HepG2 (cell line): ENCODE measurements around the gene GJE1. TPM values are rescaled to one million over a fixed set of nuclear protein-coding genes. Genes with fewer than 3 reads are reported as not detected.

Experiments
- KDM5B ChIP-seq: sonication (generic); formaldehyde crosslinking; IDR thresholded peaks from 2 replicates; pipeline ENCODE4 v1.4.0; 2020; ENCODE audit warnings: missing genetic modification reagents, mild to moderate bottlenecking, borderline replicate concordance
- MYNN ChIP-seq: sonication (generic); formaldehyde crosslinking; IDR thresholded peaks from 2 replicates; pipeline ENCODE4 v1.4.0; 2020; ENCODE audit warnings: mild to moderate bottlenecking, low read depth, missing genetic modification reagents
- PRMT3 ChIP-seq: sonication (generic); formaldehyde crosslinking; IDR thresholded peaks from 2 replicates; pipeline ENCODE4 v1.8.1; 2022; ENCODE audit warnings: low read depth, mild to moderate bottlenecking, moderate library complexity, missing genetic modification reagents, borderline replicate concordance
- RBM39 ChIP-seq: fragments of 200-400 bp; formaldehyde crosslinking; IDR thresholded peaks from one replicate; pipeline ENCODE4 v1.6.1; 2018; ENCODE audit warnings: antibody characterized with exemption, mild to moderate bottlenecking, low read depth, low read length; ENCODE audit not compliant: poor library complexity, severe bottlenecking
- SMAD3 ChIP-seq: sonication (generic); formaldehyde crosslinking; IDR thresholded peaks from 2 replicates; pipeline ENCODE4 v1.4.0; 2020; ENCODE audit warnings: missing genetic modification reagents
- ZIK1 ChIP-seq: sonication (generic); formaldehyde crosslinking; IDR thresholded peaks from 2 replicates; pipeline ENCODE4 v1.5.0; 2020; ENCODE audit warnings: mild to moderate bottlenecking, low read depth, missing genetic modification reagents, borderline replicate concordance
- ZNF354B ChIP-seq: sonication (generic); formaldehyde crosslinking; IDR thresholded peaks from 2 replicates; pipeline ENCODE4 v1.8.0; 2022; ENCODE audit warnings: mild to moderate bottlenecking, missing genetic modification reagents
- ZNF383 ChIP-seq: sonication (generic); formaldehyde crosslinking; IDR thresholded peaks from 2 replicates; pipeline ENCODE4 v1.4.0; 2020; ENCODE audit warnings: missing genetic modification reagents, mild to moderate bottlenecking, borderline replicate concordance
- ZNF83 ChIP-seq: sonication (generic); formaldehyde crosslinking; IDR thresholded peaks from 2 replicates; pipeline ENCODE4 v1.4.0; 2020; ENCODE audit warnings: missing genetic modification reagents, mild to moderate bottlenecking, borderline replicate concordance
- polyA plus RNA-seq, 8 experiments: library from polyadenylated mRNA; depleted of rRNA in 3 of 8; stranded (reverse) in 7 of 8; unstranded in 1 of 8; fragments of >200 nt; fragmentation: Illumina TruSeq in 4 of 8; extraction: Trizol in 4 of 8; gene quantifications; 2 replicates each; pipeline versions ENCODE4 v1.2.1 to v1.2.3, GENCODE V29; 2011 to 2016; ENCODE audit warnings: low read depth in 4 of 8, missing spikeins in 1 of 8, mixed read lengths in 1 of 8; ENCODE audit not compliant: insufficient read depth in 1 of 8
- total RNA-seq, 5 experiments: library from RNA; depleted of rRNA; stranded (reverse); fragments of >200 nt; fragmentation: Illumina TruSeq; extraction: Trizol; gene quantifications; 2 replicates each; pipeline ENCODE4 v1.2.3, GENCODE V29; 2016; ENCODE audit warnings: low read depth in 1 of 5
- TF ChIP-seq, protein P1 (sequence below): sonication (generic); formaldehyde crosslinking; IDR thresholded peaks from 2 replicates; pipeline ENCODE4 v1.4.0; 2020; ENCODE audit warnings: missing genetic modification reagents
- TF ChIP-seq, protein P2 (sequence below): sonication (generic); formaldehyde crosslinking; IDR thresholded peaks from 2 replicates; pipeline ENCODE4 v1.9.0; 2021; ENCODE audit warnings: missing genetic modification reagents, mild to moderate bottlenecking, borderline replicate concordance
- TF ChIP-seq, protein P3 (sequence below), 2 experiments: fragments of 450-650 bp in 1 of 2; sonication (generic) in 1 of 2; formaldehyde crosslinking in 1 of 2; IDR thresholded peaks; 2 replicates each; pipeline versions ENCODE4 v1.6.1 to v1.8.0; 2016 to 2022; ENCODE audit warnings: antibody characterized with exemption in 1 of 2, mild to moderate bottlenecking in 1 of 2, missing genetic modification reagents in 1 of 2

Gene GJE1
- total and polyA plus RNA-seq, 2 of the 13 experiments (the other 11 are each of a cell fraction or from before 2014, with no cell fraction given), result not detected

- TF ChIP-seq, protein P1, sequence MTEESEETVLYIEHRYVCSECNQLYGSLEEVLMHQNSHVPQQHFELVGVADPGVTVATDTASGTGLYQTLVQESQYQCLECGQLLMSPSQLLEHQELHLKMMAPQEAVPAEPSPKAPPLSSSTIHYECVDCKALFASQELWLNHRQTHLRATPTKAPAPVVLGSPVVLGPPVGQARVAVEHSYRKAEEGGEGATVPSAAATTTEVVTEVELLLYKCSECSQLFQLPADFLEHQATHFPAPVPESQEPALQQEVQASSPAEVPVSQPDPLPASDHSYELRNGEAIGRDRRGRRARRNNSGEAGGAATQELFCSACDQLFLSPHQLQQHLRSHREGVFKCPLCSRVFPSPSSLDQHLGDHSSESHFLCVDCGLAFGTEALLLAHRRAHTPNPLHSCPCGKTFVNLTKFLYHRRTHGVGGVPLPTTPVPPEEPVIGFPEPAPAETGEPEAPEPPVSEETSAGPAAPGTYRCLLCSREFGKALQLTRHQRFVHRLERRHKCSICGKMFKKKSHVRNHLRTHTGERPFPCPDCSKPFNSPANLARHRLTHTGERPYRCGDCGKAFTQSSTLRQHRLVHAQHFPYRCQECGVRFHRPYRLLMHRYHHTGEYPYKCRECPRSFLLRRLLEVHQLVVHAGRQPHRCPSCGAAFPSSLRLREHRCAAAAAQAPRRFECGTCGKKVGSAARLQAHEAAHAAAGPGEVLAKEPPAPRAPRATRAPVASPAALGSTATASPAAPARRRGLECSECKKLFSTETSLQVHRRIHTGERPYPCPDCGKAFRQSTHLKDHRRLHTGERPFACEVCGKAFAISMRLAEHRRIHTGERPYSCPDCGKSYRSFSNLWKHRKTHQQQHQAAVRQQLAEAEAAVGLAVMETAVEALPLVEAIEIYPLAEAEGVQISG (CRISPR knock-in tag), result peak; percentile 99
- TF ChIP-seq MYNN (CRISPR knock-in tag), result no peak
- TF ChIP-seq, protein P2, sequence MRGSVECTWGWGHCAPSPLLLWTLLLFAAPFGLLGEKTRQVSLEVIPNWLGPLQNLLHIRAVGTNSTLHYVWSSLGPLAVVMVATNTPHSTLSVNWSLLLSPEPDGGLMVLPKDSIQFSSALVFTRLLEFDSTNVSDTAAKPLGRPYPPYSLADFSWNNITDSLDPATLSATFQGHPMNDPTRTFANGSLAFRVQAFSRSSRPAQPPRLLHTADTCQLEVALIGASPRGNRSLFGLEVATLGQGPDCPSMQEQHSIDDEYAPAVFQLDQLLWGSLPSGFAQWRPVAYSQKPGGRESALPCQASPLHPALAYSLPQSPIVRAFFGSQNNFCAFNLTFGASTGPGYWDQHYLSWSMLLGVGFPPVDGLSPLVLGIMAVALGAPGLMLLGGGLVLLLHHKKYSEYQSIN, result no peak
- TF ChIP-seq SMAD3 (CRISPR knock-in tag), result peak; percentile 99
- TF ChIP-seq RBM39, result peak; percentile 63
- no peak for TF ChIP-seq ZNF354B (CRISPR knock-in tag)
- TF ChIP-seq ZIK1, result peak; percentile 92; the same call in 1 of the 2 replicates
- peak; percentile 96; the same call in 1 of the 2 replicates for TF ChIP-seq KDM5B (CRISPR knock-in tag)
- peak; percentile 95 for TF ChIP-seq ZNF83 (CRISPR knock-in tag)
- TF ChIP-seq ZNF383 (CRISPR knock-in tag), result no peak
- TF ChIP-seq PRMT3 (CRISPR knock-in tag), result peak; percentile 93; the same call in 1 of the 2 replicates
- TF ChIP-seq, protein P3, sequence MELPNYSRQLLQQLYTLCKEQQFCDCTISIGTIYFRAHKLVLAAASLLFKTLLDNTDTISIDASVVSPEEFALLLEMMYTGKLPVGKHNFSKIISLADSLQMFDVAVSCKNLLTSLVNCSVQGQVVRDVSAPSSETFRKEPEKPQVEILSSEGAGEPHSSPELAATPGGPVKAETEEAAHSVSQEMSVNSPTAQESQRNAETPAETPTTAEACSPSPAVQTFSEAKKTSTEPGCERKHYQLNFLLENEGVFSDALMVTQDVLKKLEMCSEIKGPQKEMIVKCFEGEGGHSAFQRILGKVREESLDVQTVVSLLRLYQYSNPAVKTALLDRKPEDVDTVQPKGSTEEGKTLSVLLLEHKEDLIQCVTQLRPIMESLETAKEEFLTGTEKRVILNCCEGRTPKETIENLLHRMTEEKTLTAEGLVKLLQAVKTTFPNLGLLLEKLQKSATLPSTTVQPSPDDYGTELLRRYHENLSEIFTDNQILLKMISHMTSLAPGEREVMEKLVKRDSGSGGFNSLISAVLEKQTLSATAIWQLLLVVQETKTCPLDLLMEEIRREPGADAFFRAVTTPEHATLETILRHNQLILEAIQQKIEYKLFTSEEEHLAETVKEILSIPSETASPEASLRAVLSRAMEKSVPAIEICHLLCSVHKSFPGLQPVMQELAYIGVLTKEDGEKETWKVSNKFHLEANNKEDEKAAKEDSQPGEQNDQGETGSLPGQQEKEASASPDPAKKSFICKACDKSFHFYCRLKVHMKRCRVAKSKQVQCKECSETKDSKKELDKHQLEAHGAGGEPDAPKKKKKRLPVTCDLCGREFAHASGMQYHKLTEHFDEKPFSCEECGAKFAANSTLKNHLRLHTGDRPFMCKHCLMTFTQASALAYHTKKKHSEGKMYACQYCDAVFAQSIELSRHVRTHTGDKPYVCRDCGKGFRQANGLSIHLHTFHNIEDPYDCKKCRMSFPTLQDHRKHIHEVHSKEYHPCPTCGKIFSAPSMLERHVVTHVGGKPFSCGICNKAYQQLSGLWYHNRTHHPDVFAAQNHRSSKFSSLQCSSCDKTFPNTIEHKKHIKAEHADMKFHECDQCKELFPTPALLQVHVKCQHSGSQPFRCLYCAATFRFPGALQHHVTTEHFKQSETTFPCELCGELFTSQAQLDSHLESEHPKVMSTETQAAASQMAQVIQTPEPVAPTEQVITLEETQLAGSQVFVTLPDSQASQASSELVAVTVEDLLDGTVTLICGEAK (IDR thresholded peaks at IDR 0.05), result peak; percentile 82
- TF ChIP-seq, protein P3 (CRISPR knock-in tag; IDR thresholded peaks at IDR 0.05), result peak; percentile 90; the same call in 1 of the 2 replicates
These were observed 14.3 kb downstream of the GJE1 start, which contains the start of the genes NMBR and VTA1 (continued) for GRCh38 chr6:142146828-142147662.
